CD4-positive, alpha-beta T cell treated with Interleukin-21 for 1 hour (primary cell): ENCODE results near the gene FZD1.

Experiments used
- DNase-seq: peaks from one replicate; pipeline ENCODE4 v3.0.0-alpha.2; 2020

Gene FZD1

DNA sequence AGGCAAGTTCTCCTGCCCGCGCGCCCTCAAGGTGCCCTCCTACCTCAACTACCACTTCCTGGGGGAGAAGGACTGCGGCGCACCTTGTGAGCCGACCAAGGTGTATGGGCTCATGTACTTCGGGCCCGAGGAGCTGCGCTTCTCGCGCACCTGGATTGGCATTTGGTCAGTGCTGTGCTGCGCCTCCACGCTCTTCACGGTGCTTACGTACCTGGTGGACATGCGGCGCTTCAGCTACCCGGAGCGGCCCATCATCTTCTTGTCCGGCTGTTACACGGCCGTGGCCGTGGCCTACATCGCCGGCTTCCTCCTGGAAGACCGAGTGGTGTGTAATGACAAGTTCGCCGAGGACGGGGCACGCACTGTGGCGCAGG is 1.4 kb downstream of the FZD1 start:
- no peak for DNase-seq

DNA sequence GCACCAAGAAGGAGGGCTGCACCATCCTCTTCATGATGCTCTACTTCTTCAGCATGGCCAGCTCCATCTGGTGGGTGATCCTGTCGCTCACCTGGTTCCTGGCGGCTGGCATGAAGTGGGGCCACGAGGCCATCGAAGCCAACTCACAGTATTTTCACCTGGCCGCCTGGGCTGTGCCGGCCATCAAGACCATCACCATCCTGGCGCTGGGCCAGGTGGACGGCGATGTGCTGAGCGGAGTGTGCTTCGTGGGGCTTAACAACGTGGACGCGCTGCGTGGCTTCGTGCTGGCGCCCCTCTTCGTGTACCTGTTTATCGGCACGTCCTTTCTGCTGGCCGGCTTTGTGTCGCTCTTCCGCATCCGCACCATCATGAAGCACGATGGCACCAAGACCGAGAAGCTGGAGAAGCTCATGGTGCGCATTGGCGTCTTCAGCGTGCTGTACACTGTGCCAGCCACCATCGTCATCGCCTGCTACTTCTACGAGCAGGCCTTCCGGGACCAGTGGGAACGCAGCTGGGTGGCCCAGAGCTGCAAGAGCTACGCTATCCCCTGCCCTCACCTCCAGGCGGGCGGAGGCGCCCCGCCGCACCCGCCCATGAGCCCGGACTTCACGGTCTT is 1.9 kb downstream of the FZD1 start:
- no peak for DNase-seq

DNA sequence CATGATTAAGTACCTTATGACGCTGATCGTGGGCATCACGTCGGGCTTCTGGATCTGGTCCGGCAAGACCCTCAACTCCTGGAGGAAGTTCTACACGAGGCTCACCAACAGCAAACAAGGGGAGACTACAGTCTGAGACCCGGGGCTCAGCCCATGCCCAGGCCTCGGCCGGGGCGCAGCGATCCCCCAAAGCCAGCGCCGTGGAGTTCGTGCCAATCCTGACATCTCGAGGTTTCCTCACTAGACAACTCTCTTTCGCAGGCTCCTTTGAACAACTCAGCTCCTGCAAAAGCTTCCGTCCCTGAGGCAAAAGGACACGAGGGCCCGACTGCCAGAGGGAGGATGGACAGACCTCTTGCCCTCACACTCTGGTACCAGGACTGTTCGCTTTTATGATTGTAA is 2.5 kb downstream of the FZD1 start:
- DNase-seq: no peak

DNA sequence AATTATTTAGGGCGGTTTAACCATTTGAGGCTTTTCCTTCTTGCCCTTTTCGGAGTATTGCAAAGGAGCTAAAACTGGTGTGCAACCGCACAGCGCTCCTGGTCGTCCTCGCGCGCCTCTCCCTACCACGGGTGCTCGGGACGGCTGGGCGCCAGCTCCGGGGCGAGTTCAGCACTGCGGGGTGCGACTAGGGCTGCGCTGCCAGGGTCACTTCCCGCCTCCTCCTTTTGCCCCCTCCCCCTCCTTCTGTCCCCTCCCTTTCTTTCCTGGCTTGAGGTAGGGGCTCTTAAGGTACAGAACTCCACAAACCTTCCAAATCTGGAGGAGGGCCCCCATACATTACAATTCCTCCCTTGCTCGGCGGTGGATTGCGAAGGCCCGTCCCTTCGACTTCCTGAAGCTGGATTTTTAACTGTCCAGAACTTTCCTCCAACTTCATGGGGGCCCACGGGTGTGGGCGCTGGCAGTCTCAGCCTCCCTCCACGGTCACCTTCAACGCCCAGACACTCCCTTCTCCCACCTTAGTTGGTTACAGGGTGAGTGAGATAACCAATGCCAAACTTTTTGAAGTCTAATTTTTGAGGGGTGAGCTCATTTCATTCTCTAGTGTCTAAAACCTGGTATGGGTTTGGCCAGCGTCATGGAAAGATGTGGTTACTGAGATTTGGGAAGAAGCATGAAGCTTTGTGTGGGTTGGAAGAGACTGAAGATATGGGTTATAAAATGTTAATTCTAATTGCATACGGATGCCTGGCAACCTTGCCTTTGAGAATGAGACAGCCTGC is 3.1 kb downstream of the FZD1 start:
- no peak for DNase-seq

DNA sequence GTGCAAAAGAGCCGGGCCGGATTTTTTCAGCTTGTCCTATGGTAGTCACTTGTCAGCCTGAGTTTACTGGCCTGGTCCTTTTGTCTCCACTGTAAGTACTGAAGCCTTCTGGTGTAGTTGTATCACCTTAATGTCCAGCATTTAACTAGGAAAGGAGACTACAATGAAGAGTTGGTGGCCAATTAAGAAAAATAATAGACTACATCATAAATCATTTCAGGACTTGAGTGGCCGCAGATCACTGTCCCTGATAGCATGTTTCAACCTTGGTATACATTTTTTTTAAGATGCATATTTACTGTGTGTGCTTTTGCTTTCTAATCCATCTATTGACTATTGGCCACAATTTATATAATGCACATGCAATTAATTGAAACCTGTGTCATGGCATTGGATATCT is 6.1 kb downstream of the FZD1 start:
- no peak for DNase-seq

DNA sequence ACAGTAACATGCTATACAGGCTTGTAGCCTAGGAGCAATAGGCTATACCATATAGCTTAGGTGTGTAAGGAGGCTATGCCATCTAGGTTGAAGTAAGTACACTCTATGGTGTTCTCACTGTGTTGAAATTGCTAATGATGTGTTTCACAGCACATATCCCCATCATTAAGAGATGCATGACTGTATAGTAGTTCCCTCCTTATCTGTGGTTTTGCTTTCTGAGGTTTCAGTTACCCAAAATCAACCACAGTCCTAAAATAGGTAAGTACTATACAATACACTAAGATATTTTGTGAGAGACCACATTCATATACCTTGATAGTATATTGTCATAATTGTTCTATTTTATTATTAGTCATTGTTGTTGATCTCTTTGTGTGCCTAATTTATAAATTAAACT is 12.7 kb downstream of the FZD1 start:
- no peak for DNase-seq

DNA sequence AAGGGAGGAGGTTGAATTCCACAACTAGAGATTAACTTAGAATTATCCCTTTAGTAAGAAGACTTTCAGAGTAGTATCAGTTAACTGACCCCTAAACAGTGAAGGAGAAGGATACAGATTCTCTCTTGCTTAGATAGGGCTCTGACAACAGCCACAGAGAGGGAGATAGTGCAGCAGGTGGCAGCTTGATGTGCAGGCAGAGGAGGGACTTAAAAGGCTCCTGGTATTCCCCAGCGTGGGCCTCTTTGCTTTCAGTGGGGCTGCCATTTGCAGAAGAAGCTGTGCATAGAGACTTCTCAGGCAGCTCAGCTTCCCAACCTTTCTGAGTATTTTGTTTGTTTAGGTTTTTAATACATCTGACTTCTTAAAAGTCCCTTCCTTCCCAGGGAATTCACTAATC is 16.0 kb downstream of the FZD1 start:
- DNase-seq: no peak

DNA sequence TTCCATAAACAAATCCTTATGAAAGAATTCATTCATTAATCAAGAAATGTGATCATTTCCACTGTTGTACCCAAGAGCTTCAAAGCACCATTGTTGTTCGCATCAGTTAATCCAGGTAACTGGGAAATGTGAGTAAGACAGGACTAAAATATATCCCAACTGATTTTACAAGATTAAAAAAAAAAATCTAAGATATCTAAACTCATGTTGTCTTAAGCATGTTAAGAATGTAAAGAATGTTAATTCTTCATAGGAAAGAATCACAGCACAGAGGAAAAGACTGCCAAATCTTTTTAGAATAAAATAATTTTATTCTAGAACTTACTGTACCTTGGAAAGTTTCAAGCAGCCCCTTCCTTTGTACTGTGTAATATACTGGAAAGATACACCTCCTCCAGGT is 16.4 kb downstream of the FZD1 start:
- no peak for DNase-seq

DNA sequence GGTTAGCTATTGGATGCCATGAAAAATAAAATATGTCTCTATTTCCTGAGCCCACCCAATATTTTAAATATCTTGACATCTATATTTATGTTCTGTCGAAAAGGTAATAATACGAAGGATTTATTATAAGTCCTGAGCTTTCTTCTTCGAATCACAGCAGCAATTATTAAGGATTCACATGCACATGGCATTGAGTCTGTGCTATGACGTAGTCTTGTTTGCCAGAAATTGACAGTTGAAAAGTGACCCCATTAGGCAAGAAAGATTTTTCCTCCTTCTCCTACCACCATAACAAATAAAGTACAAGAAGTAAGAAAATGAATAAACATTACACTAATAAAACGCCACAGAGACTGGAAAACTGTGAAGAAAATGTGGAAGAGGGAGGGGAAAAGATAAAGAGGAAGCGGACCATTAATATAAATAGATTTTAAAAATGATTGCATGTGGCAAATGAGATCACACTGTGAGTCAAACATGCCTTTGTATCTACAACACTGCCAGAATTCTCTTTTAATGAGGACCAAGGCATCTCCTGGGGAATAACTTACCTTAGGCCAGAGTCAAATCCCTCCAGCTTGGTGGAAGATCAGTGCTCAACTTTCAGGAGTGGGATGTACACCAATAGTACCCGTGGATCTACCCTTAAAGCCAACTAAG is 21.6 kb downstream of the FZD1 start:
- DNase-seq: no peak

DNA sequence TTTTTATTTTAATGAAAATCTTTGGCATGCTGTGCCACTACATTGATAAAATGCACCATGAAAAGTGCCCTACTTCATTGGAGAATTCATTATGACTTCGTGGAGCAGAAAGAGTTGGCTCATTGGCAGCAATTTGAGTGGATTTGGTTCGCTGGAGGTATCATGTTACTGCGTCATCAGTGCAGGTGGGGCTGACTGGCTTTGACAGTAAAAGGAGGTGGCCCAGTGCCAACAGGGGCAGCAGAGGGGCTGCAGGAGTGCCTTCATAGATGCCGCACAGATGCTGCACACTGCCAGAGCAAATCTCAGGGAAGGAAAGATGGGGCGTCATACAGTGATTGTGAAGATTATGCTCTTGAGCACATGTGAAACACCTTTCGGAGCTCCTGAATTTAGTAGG is 22.2 kb downstream of the FZD1 start:
- no peak for DNase-seq

DNA sequence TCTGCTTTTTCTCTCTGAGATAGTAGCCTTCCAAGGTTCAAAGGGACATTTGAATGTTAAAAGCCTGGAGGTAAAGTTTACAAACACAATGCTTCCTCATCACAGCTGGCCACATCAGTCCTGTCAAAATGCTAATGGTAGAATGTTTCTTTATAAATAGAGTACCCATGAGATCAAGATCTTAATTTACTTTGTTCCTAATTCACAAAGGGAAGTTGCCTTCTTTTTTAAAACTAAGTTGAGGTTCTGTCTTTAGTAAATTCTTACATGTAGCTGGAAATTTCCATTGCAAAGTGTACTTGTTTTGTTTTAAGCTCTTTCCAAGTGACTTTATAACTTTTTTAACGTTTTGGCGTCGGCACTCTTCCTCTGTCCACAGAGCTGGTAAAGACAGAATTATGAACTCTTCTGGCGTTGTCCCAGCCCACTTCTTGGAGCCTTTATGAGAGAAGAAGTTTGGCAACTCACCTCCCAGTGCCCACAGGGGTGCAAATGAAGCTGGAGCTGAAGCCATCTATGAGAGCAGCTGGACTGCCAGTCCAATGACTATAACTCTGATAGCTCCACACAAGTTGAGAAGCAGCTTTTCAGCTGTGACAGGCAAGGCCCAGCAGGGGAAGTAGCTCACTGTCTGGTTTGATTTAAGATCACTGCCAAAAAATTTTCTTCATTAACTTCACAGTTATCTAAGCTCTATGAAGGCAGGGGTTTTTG is 23.3 kb downstream of the FZD1 start:
- no peak for DNase-seq

DNA sequence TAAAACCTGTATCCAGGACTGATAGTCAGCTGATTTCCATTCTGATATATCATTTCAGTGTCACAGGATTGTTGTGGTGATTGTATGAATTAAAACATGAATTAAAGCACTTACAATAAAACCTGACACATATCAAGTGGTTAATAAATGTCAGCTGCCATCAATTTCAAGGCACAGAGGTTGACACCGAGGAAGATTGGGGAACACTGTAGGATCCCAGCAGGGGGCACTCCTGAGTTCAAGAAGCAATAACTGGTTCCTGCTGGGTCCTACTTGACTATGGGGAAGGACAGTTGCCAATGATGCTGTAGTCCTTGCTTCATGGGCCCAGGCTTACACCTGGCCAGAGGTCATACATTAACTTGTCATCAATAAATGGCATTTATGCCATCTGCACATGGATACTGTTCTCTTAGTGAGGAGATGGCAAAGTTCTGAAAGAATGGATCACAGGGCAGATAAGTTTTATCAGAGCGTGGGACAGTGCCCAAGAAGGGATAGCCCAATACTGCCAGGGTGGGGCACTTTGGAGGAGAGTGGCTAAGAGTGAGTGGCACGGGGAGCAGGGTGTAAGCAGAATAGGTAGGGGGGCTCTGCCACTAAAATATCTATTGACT is 24.1 kb downstream of the FZD1 start:
- DNase-seq: no peak

DNA sequence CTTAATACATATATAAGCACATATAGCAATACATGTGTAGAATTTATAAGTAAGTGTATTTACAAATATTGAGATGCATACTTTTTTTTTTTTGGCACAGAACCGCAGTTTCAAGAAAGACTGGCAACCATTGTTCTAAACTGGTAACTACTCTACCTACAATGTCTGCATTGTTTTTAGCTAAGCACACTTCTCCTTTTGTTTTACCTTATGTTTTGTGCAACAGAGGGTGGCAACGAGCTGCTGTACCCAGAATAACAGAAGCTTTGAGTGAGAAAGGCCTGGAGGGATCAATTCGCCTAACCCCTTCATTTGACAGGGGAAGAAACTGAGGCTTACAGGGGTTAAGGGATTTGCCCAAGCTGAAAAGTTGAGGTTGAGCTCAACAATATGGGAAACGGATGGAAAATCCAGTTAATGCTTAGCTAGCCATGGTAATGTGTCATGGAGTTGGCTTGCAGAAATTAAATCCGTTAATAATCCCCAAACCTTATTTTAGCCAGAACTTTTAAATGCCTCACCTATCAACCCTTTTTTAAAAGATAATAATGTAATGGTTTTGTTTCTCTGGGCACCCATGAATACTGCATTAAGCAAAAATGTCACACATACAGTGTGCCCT is 25.5 kb downstream of the FZD1 start:
- no peak for DNase-seq

DNA sequence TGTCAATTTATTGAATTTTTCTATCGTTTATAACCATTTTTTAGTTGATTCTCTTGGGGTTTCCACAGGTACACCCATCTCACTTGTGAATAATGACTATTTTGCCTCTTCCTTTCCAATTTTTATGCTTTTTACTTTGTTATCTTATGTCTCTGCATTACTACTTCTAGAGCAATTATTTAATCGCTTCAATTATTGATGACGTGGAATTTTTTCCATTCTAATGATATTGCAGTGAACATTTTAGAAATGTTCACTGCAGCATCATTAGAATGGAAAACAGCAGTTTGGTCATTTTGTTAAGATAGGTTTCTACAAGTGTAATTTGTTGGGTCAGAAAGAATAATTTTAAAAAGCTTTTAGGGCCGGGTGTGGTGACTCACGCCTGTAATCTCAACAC is 27.1 kb downstream of the FZD1 start:
- DNase-seq: no peak

DNA sequence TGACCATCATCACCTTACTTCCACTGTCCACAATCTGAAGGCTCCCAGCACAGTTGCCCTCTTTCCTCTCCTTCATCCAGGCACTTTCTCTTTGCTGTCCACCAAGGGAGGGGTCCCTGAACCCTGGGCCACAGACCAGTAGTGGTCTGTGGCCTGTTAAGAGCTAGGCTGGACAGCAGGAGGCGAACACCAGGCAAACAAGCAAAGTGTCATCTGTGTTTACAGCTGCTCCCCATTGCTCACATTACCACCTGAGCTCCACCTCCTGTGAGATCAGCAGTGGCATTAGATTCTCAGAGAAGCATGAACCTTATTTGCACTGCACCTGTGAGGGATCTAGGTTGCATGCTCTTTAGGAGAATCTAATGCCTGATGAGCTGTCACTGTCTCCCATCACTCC is 27.7 kb downstream of the FZD1 start:
- no peak for DNase-seq

DNA sequence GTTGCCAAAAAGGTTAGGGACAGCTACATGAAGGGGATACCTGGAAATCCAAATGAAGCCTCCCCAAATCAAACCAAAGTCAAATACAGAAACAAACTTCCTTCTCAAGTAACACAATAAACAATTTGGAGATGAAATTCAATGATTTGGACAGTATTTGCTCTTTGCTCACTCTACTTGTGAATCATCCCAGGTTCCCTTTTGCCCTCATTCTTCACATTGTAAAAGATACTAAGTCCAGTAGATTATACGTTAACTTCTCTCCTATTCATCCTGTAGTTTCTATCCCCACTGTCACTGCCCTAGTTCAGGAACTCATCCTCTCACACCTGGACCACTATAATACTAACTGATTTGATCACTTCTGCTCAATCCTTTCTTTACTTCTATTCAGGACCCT is 28.3 kb downstream of the FZD1 start:
- no peak for DNase-seq

DNA sequence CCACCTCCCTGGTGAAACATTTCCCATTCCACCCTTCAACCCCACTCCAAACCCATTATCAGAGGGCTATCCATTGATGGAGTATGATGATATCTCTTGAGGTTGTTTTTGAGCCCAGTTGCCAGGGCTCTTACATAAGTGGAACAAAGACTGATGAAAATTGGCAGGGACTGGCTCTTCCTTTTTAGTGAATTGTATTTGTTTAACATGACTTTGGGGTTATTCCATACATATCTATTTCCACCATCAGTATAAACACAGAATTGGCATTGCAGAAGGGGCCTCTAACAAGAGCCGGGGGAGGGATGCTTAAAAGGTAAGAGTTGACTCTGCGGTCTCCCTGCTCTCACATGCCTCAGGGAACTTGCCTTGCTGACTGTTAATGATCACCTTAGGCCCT is 28.9 kb downstream of the FZD1 start:
- DNase-seq: no peak

DNA sequence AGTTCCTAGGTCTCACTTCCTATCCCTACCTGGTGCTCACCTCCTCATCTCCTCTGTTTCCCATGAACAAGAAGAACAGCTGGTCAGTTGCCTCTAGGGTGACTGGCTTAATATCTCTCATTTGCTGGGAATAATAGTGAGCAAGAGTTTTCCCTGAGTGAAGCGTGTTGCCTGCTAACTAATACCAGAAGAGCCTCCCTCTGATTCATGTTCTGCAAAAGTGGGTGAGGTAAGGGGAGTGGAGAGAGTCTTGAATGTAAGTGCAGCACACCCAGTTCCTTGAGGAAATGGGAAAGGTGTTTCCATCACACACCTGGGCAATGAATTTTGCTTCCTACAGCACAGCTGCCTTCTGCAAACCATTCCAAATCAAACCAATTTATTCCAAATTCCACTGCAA is 29.6 kb downstream of the FZD1 start:
- DNase-seq: no peak

DNA sequence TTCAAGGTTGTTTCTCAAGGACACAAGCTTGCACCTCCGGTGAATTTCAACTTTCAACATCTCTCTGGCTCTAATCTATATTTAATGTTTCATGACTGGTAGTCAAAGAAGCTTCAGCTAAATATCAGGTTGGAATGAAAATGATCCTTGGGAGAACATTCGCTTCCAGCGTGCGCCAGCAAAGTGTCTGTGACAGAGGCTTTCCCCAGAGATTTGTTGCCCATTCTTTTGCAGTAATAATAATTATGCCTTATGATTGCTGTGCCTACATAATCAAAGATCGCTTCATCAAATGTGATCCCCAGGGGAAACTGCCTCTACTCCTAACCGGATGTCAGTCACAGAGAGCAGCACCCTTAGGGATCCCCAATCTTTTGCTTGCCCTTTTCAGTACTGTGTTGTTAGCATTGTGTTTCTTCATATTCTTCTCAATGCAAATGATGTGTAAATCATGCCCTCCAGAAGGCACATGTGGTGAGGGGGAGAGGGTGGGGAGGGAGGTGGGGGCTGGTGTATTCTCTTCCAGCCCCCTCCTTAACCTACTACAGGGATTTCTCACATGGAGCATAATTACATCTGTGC is 30.5 kb downstream of the FZD1 start:
- no peak for DNase-seq

DNA sequence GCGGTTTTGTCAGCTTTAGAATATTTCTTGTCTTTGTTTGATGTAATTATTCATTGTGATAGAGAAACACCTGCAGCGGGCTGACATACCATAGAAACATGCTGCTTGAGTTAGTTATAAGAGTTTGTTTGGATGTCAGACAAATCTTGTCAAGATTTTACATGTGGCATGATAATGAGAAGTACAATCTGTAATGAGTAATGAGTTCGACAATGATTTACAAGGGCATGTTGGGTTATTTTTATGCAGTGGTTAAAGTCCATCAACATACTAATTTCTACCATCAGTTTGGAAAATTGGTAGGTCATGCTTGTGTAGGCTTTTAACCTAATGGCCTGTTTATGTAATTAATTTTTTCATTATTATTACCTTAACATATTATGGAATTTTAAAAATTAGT is 31.3 kb downstream of the FZD1 start:
- DNase-seq: no peak

DNA sequence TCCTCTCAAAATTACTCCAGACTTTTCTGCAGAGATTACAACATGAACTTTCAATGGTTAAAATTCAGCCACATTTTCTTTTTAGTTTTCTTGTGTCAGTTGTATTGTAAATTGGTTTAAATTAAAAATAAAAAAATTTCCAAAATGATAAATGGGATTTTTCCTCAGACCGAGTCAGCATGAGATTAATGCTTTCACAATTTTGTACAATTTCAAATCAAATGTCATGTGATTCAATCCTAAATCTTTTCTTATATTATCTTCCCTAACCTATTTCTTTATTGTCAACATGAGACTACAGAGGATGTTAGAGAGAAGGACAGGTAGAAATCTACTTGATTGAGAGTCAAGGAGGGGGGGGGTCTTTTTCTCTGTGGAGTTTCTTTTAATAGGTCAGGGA is 33.7 kb downstream of the FZD1 start:
- no peak for DNase-seq

DNA sequence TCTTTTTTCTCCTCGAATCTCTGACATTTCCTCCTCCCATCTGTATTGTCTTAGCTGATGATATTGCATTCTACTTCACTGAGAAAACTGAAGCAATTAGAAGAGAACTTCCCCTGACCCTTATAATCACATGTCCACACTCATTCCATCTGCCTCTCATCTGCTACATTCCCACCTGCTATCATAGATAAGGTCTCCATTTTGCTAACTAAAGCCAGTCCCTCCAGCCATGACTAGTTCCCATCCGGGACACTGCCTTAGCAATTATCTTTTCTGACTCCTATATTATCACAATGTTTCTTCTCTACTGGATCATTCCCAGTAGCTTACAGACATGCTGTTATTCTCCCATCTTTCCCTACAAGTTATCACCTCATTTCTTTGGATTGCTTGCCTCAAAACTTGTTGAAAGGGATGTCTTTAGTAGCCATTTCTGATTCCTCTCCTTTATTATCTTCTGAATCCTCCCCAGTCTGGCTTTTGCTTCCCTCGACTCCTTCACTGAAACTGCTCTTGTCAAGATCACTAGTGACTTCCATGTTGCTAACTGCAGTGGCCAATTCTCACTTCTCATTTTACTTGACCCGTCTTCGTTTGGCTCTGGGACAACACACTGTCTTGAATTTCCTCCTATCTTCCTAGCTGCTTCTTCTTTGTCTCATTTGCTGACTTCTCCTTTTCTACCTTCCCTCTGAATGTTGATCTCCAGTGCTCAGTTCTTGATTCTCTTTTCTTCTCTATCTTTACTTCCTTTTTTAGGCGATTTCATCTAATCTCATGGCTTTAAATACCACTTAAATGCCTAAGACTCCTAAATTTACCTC is 35.9 kb downstream of the FZD1 start:
- DNase-seq: no peak
